Stimulated activated CD8-positive, alpha-beta memory T cell treated with anti-CD3 and anti-CD28 coated beads, Interleukin-15, amount 100 ng/mL, for 4 hours (primary cell): ENCODE measurements around the gene CDX2.

Experiments used
- DNase-seq, 2 donors: peaks; one replicate each; pipeline ENCODE4 v3.0.0-alpha.2; 2020; ENCODE audit warnings: low read depth in 2 of 2

Gene CDX2

DNA sequence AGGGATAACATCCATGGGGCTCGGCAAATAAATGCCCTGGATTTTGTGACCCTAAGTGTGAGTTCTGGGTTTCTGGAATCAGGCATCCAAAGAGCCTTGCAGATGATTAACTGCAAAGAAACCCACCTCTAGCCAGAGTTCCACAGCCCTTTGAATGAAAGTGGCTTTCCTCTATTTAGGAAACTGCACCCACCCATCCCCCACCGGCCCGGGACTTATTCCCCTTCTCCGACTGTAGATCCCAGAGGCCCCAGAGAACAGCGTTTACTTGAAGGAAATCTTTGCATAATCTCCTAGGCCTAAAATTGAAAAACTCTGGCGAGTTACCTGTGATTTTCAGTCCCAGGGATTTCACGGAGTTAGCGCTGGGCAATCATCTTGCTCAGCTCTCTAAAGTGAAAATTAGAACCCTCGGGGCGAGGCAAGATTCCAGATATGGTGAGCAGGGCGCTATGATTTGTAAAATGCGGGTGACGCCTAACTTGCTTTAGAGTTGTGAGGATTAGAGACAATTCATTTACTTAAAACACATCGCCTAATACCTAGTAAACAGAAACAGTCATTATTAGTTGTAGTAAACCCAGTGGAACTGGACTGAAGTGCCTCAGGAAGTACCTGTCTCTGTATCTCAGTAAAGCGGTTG lies 10.0 kb upstream of the CDX2 start:
- DNase-seq: no peak

DNA sequence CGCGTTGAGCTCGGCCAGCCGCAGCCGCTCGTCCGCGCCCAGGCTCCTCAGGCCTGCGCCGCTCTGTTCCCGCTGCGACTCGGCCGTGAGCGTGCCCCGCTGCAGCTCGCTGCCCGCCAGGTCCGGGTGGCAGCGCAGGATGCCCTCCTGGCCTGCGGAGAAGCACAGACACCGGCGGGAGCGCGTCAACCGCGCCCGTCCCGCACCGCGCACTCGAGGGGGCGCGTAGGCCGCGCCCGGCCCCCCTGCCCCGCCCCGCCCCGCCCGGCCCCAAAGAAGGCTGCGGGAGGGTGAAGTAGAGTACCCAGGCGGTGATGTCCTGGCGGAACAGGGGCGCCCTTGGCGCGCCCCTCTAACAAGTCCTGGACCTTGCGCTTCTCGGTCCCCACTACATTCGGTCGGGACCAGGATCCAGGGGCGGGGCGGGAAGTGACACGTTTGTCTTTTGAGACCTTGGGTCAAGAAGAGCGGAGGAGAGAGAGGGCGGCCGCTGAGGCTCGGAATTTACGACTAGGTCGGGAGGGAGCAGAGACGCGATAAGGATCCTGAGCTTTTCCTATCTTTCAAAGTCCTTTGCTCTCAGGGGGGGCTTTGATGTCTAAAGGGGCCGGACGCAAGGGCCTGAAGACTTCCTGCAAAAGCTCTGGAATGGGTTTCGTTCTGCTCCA lies 9.3 kb upstream of the CDX2 start:
- DNase-seq: no peak

- DNase-seq: no peak
Measured at GRCh38 chr13:27977476-27978300, 8.6 kb upstream of the CDX2 start.

DNA sequence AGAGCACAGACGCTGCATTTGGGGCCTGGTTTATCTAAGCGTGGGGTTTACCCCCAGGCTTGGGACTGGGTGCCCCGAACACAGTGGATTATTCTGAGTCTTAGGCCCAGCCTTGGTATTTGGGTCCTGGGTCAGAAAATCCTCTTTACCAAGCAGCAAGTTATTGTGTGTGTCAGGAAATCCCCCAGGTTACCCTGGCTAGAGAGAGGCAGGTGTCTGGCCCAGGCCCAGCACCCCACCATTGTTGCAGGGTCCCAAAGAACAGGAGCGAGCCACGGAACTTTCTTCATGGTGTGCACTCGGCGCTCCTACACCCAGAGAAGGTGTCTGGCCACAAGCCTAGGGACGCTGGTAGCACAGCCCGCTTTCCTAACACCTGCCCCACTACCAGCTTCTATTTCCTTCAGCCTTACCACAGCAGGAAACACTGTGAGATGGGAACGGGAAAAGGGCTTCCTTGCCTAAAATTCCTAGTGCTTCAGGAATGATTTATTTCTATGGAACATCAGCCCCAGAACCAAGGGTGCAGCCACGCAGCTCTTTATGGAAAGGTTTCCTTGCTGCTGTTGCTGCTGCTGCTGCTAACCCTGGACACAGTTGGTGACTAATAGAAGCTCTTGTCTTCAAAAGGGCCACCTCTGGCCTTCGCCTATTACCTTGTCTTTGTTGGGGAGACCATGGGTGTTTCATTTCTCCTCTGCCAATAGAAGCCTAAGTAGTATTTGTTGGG lies 7.4 kb upstream of the CDX2 start:
- no peak for DNase-seq

DNA sequence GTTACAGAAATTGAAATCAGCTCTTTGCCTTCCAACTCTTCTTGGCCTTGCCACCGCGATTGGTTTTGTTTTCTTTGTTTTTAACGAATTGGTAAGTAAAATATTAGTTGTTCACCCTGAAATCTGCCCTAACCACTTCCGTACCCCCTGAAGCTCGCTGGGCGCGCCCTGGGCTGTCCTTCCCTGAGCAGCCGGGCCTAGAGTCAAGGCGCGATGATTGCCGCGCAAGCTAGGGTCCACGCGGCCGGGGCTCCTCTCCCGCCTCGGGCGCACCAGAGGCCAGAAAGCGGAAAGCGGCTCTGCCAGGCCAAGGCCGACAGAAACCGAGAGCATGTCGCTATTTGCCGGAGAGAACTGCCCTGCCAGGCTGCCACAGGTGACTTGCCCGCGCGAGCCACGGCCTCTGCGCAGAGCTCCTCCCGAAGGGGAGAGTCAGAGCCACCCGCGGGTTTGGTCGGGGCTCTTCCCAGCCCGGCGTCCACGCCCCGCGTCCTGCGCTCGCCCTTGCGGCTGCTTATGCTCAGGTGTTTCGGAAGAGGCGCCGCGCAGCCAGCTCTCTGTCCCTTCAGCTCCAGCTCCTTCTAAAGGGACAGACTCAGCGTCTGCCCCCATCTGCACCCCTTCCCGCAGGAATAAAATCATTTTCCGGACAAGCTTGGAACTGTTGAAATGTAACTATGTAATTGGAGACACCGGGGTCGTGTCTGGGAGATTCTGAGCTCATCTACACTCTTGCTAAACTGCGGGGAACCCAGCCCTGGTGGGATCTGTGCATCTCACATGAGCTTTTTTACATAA lies 6.6 kb upstream of the CDX2 start:
- no peak for DNase-seq

DNA sequence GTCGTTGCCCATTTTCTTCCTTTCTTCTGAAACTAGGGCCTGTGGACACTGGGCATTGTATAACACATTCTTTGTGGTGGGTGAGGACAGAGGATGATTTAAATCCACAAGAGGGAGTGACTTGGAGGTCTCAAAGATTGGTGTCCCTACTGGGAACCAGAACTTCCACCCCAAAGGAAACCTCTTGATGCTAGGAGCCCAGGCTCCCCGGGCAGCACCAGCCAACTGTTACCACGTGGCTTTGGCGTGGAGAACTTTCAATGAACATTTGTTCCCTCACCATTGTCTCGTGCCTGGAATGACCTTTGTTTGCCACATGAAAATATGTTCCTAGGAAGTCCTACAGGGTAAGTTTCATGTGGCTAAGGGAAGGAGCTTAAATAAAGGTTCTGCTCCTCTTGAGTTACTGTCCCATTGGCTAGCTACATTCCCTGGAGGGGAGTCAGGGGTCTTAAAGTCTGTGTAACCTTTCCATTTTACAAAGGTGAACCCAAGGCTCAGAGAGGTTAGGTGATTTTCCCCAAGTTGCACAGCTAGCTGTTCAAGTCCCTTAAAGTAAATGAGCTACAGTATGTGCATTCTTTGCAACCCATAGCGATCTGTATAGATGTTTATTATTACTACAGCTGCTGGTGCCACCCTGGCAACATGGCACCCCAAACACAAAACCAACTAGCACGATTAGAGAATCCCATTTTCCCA lies 5.0 kb upstream of the CDX2 start:
- no peak for DNase-seq

GRCh38 chr13:27973291-27973690 lies 4.2 kb upstream of the CDX2 start:
- DNase-seq: no peak

- DNase-seq: no peak
Measured at GRCh38 chr13:27972478-27972820, 3.3 kb upstream of the CDX2 start.

GRCh38 chr13:27971776-27972477 lies 2.8 kb upstream of the CDX2 start:
- no peak for DNase-seq

DNA sequence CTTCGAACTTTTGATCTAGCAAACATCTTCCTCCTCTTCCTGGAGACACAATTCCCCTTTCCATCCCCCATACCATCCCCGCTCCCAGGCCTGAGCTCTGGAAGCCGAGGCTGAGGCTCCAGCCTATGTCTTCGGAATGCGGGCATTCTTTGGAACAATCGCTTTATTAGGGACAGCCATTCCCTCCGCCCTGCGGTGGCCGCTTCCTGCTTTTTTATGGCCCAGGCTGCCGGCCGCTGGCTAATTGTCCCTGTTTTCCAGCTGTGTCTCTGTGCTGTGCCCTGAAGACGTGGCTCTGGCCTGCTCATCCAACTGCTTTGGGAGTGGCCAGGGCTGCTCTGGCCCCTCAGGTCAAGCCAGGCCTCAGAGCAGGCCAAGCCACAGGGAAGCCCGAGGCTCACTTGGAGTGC lies 2.1 kb upstream of the CDX2 start:
- no peak for DNase-seq

DNA sequence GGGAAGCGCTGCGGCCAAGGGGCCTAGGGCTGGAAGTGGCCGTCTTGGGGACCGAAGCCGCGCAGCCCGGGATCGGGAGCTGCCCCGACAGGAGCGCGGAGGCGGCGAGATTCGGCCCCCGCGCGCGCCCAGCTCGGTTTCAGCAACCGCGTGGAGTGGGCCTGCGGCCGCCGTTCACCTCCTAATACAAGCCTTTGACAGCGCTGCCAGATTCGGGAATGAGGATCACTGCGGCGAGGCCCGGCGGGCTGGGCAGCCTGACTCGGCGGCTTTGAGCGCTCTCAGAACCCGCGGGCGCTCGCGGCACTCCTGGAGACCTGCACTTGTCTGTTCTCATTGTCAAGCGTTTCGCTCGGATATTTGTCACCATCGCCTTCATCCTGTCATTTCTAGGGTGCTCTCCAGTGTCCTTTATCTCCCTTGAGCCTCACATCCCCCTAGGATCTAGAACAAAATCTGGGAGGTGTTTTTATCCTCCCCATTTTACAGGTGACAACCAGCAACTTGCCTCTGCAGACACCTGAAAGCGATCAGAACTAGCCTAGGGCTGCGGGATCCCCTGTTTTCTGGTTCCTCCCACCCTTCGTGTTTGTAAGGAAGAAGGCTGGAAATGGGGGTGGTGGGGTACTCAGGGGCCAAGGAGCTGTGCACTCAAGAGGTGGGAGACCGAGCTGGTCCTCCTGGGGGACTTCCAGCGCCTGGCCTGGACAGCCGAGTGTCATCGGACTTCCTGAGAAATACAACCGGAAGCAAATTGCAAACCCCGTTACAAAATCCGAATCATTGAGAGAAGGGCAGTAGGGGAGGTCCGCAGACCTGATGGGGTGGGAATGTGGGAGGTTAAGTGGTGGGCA lies 1.5 kb upstream of the CDX2 start:
- no peak for DNase-seq

GRCh38 chr13:27969866-27970229 lies 733 bp upstream of the CDX2 start:
- no peak for DNase-seq

- DNase-seq: no peak
Measured at GRCh38 chr13:27968316-27969081, 616 bp downstream of the CDX2 start.

DNA sequence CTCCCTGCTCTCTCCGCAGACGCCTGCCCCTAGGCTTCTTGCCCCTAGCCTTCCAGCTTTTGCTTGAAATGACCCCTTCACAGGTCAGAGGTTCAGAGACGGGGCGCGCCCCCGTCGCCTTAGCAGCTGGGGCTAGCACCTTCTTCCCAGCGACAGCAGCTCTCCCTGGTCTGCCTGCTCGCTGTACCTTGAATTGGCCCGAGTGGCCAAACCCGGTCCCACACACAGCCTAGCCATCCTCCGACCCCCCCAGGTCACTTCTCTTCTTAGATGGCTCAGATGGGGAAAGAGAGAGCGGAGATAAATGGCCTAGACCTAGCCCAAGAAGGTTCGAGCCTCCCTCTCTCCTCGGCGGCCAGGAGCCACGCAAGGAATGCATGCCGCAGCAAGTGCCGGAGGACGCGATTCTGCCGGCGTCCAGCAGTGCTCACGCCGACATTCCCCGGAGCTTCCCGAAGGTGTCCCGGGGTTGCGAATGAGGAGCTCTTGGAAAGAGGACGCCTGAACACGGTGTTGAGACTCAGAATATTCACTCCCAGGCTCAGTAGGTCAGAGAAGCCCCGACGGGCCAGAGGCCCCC lies 1.3 kb downstream of the CDX2 start:
- DNase-seq: no peak

GRCh38 chr13:27967203-27967735 lies 1.8 kb downstream of the CDX2 start:
- DNase-seq: no peak

- no peak for DNase-seq
Measured at GRCh38 chr13:27966641-27967202, 2.4 kb downstream of the CDX2 start.

- DNase-seq: no peak
Measured at GRCh38 chr13:27965740-27966640, 3.1 kb downstream of the CDX2 start.
